AG04450 (cell line): Measurements from ENCODE around the gene RXRG. TPM values are rescaled to one million over a fixed set of nuclear protein-coding genes. Genes with fewer than 3 reads are reported as not detected.

Source experiments
- CTCF ChIA-PET: fragments of 300-600, 350-600 bp; formaldehyde crosslinking; extraction: SDS; loops from one replicate; lab custom pipeline; 2022; ENCODE audit warnings: antibody characterized with exemption, inconsistent platforms; lab: Charles Lee
- POLR2A ChIA-PET: fragments of 350-600 bp; formaldehyde crosslinking; extraction: SDS; loops from one replicate; lab custom pipeline; 2021; ENCODE audit warnings: antibody characterized with exemption, inconsistent platforms; lab: Yijun Ruan, JAX
- DNase-seq: peaks from one replicate; pipeline ENCODE4 v3.0.0-alpha.2; 2011; ENCODE audit warnings: low read depth, low spot score
- H3K27ac ChIP-seq: one replicate; pipeline ENCODE4 v1.5.1; 2012; ENCODE audit warnings: low read depth, low read length, control low read depth
- H3K27me3 ChIP-seq: one replicate; pipeline ENCODE4 v1.6.0; 2012; ENCODE audit warnings: low read length; ENCODE audit not compliant: control insufficient read depth, insufficient read depth
- H3K4me3 ChIP-seq: 2 replicates; pipeline ENCODE4 v1.5.1; 2011; ENCODE audit warnings: mild to moderate bottlenecking, low read depth, low read length, control low read depth
- H3K9me3 ChIP-seq: 2 replicates; pipeline ENCODE4 v1.5.1; 2012; ENCODE audit warnings: low read length; ENCODE audit not compliant: control insufficient read depth, insufficient read depth
- CTCF ChIP-seq: IDR thresholded peaks from 2 replicates; pipeline ENCODE4 v1.5.1; 2011; ENCODE audit warnings: low read depth, low read length, control low read depth, inconsistent platforms
- polyA plus RNA-seq: library from polyadenylated mRNA; depleted of rRNA; stranded (reverse); fragments of >200 nt; gene quantifications from 2 replicates; pipeline ENCODE4 v1.2.3, GENCODE V29; 2011

The RXRG gene
- polyA plus RNA-seq, 1 experiment, result not detected

- Histone ChIP-seq H3K27me3 (peaks cover 3% of the 10 kb centered on the region), H3K4me3 (no peak overlapping the region), H3K27ac (no peak overlapping the region), H3K9me3 (no peaks in the 10 kb centered on the region)
- CTCF ChIA-PET, result no interaction called here
- no peak for DNase-seq
- TF ChIP-seq CTCF, result no peak
- POLR2A ChIA-PET, result no interaction called here
Observed at GRCh38 chr1:165474196-165474595, 29.3 kb upstream of the RXRG start.

DNA sequence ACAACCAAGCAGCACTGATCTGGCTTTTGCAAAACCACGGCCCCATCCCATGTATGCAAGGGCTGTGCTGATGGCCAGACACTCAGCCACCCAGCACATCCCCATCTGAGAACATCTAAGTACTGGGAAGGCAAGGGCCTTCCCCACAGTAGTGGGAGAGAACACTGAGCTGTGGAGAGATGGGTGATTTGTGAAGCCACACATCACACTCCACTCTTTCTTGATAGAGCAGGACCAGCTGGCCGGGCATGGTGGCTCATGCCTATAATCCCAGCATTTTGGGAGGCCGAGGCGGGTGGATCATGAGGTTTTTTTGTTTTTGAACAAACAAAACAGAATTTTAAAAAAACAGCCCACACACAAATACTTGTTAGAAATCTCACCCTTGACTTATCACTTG, 28.2 kb upstream of the RXRG start:
- ChIA-PET CTCF (no interaction called here), POLR2A (no interaction called here)

GRCh38 chr1:165468726-165469249, 23.9 kb upstream of the RXRG start:
- H3K27me3 ChIP-seq, result no peaks in the 10 kb centered on the region
- POLR2A ChIA-PET, result no interaction called here
- CTCF ChIA-PET, result no interaction called here

More for the DNA sequence above, 28.2 kb upstream of the RXRG start:
- Histone ChIP-seq H3K4me3 (no peak overlapping the region), H3K27ac (no peak overlapping the region), H3K27me3 (peaks cover 3% of the 10 kb centered on the region), H3K9me3 (no peaks in the 10 kb centered on the region)
- no peak for DNase-seq
- no peak for TF ChIP-seq CTCF

DNA sequence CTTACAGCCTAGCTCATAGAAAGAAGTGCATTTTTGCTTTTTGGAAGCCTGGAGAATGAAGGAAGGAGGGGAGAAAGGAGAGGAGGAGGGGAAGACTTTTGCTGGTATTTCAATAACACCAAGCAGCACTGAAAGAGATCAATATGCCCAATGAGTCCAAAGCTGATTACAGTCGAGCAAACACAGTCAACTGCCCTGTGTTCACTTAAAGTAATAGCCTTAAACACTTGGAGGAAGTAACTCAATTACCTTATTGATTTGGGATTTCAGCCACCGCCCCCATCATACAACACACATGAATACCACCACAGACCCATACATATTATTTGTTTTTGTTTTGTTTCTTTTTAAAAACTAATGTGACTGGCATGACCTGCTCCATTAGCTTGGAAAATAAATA, 23.3 kb upstream of the RXRG start:
- no peaks in the 10 kb centered on the region for H3K9me3 ChIP-seq
- no peak for TF ChIP-seq CTCF
- ChIA-PET POLR2A (no interaction called here), CTCF (no interaction called here)
- H3K27ac ChIP-seq, result no peak overlapping the region
- H3K27me3 ChIP-seq, result no peaks in the 10 kb centered on the region
- H3K4me3 ChIP-seq, result no peak overlapping the region
- no peak for DNase-seq

More at GRCh38 chr1:165468726-165469249, 23.9 kb upstream of the RXRG start:
- H3K4me3 ChIP-seq, result no peak overlapping the region
- no peak for TF ChIP-seq CTCF
- H3K27ac ChIP-seq, result no peak overlapping the region
- H3K9me3 ChIP-seq, result no peaks in the 10 kb centered on the region
- DNase-seq, result no peak

GRCh38 chr1:165467706-165468105, 22.8 kb upstream of the RXRG start:
- Histone ChIP-seq H3K9me3 (no peaks in the 10 kb centered on the region), H3K4me3 (no peak overlapping the region), H3K27me3 (no peaks in the 10 kb centered on the region), H3K27ac (no peak overlapping the region)
- DNase-seq, result no peak
- no peak for TF ChIP-seq CTCF
- ChIA-PET POLR2A (no interaction called here), CTCF (no interaction called here)
